LoVo (cell line): Measurements from ENCODE around the gene COL4A1.

ENCODE experiments used
- DNase-seq: peaks from one replicate; pipeline ENCODE4 v3.0.0-alpha.2; 2016; ENCODE audit warnings: low spot score

Gene COL4A1

GRCh38 chr13:110293037-110293436, 13.9 kb downstream of the COL4A1 start:
- DNase-seq, result no peak

GRCh38 chr13:110291286-110291685, 15.7 kb downstream of the COL4A1 start:
- DNase-seq, result no peak

GRCh38 chr13:110290826-110291225, 16.1 kb downstream of the COL4A1 start:
- no peak for DNase-seq

GRCh38 chr13:110290153-110290552, 16.8 kb downstream of the COL4A1 start:
- no peak for DNase-seq

GRCh38 chr13:110289661-110290060, 17.3 kb downstream of the COL4A1 start:
- no peak for DNase-seq

GRCh38 chr13:110289174-110289573, 17.8 kb downstream of the COL4A1 start:
- DNase-seq, result no peak

- DNase-seq, result no peak
Observed at GRCh38 chr13:110286833-110287819, 19.8 kb downstream of the COL4A1 start.

GRCh38 chr13:110285991-110286832, 20.7 kb downstream of the COL4A1 start:
- DNase-seq, result no peak

GRCh38 chr13:110284779-110285484, 22.0 kb downstream of the COL4A1 start:
- DNase-seq, result no peak

- DNase-seq, result no peak
Observed at GRCh38 chr13:110283736-110284517, 23.0 kb downstream of the COL4A1 start.

- no peak for DNase-seq
Observed at GRCh38 chr13:110282316-110282841, 24.6 kb downstream of the COL4A1 start.

GRCh38 chr13:110281736-110282135, 25.2 kb downstream of the COL4A1 start:
- no peak for DNase-seq

- DNase-seq, result no peak
Observed at GRCh38 chr13:110280985-110281688, 25.8 kb downstream of the COL4A1 start.

GRCh38 chr13:110280231-110280813, 26.6 kb downstream of the COL4A1 start:
- DNase-seq, result no peak

- no peak for DNase-seq
Observed at GRCh38 chr13:110279684-110280083, 27.3 kb downstream of the COL4A1 start.

- no peak for DNase-seq
Observed at GRCh38 chr13:110278859-110279258, 28.1 kb downstream of the COL4A1 start.

- no peak for DNase-seq
Observed at GRCh38 chr13:110277357-110277975, 29.5 kb downstream of the COL4A1 start.

- no peak for DNase-seq
Observed at GRCh38 chr13:110276553-110276950, 30.4 kb downstream of the COL4A1 start.

GRCh38 chr13:110275931-110276552, 30.9 kb downstream of the COL4A1 start:
- no peak for DNase-seq
